ENCODE measurements around the gene SULT4A1. TPM values are rescaled to one million over a fixed set of nuclear protein-coding genes. Genes with fewer than 3 reads are reported as not detected.

SULT4A1 gene
- total RNA-seq, 2 donors from 2014 or later, result 0.26 TPM; not detected in 1

- H3K9me3 ChIP-seq, result no peaks in the 10 kb centered on the region
- H3K36me3 ChIP-seq (replicated peaks in 1 of 2; ENCODE audit: insufficient read depth in 1 of 2, low read depth in 2 of 2), result no peaks in the 10 kb centered on the region
- H3K27me3 ChIP-seq, result peaks cover 0 to 3% of the 10 kb centered on the region in 2 donors
- TF ChIP-seq CTCF (IDR thresholded peaks at IDR 0.05) (no peak), POLR2A (IDR thresholded peaks at IDR 0.05) (no peak)
- WGBS, 2 donors, result 31 to 37% methylated on average over 7 to 11 of the region's 11 CpGs
- intact Hi-C loops (cut with DNase I), result no loop called here
- no peak overlapping the region for H3K27ac ChIP-seq
- ATAC-seq, result no peak
- H3K4me1 ChIP-seq, result peaks cover 6% of the 10 kb centered on the region
- DNase-seq, result no peak
- no peak overlapping the region for H3K4me3 ChIP-seq
These were observed 33.8 kb upstream of the SULT4A1 start for GRCh38 chr22:43895986-43896645.

- Histone ChIP-seq H3K36me3 (replicated peaks in 1 of 2; ENCODE audit: insufficient read depth in 1 of 2, low read depth in 2 of 2) (no peaks in the 10 kb centered on the region), H3K4me1 (peaks cover 9% of the 10 kb centered on the region), H3K9me3 (no peaks in the 10 kb centered on the region), H3K27ac (no peak overlapping the region), H3K27me3 (peaks cover 0 to 16% of the 10 kb centered on the region in 2 donors), H3K4me3 (no peak overlapping the region)
- intact Hi-C loops (cut with DNase I), result no loop called here
- WGBS, 2 donors, result 64 to 66% methylated on average over 4 to 5 of the region's 5 CpGs
- ATAC-seq (no peak), DNase-seq (no peak)
- TF ChIP-seq CTCF (IDR thresholded peaks at IDR 0.05) (no peak), POLR2A (IDR thresholded peaks at IDR 0.05) (no peak)
These were observed 31.8 kb upstream of the SULT4A1 start for GRCh38 chr22:43894122-43894521.

GRCh38 chr22:43893266-43893665, 31.0 kb upstream of the SULT4A1 start:
- intact Hi-C loops (cut with DNase I), result no loop called here
- Histone ChIP-seq H3K27ac (no peak overlapping the region), H3K4me1 (peaks cover 9% of the 10 kb centered on the region), H3K36me3 (replicated peaks in 1 of 2; ENCODE audit: insufficient read depth in 1 of 2, low read depth in 2 of 2) (no peaks in the 10 kb centered on the region), H3K9me3 (no peaks in the 10 kb centered on the region), H3K27me3 (peaks cover 0 to 16% of the 10 kb centered on the region in 2 donors), H3K4me3 (no peak overlapping the region)
- WGBS, 2 donors, result 33 to 52% methylated on average over 1 to 5 of the region's 5 CpGs
- DNase-seq, result no peak
- ATAC-seq, result no peak
- no peak for TF ChIP-seq CTCF (IDR thresholded peaks at IDR 0.05)

GRCh38 chr22:43892183-43892894, 30.0 kb upstream of the SULT4A1 start:
- Histone ChIP-seq H3K4me3 (no peak overlapping the region), H3K9me3 (no peaks in the 10 kb centered on the region), H3K27me3 (peaks cover 0 to 16% of the 10 kb centered on the region in 2 donors), H3K4me1 (peaks cover 9% of the 10 kb centered on the region), H3K27ac (no peak overlapping the region), H3K36me3 (replicated peaks in 1 of 2; ENCODE audit: insufficient read depth in 1 of 2, low read depth in 2 of 2) (no peaks in the 10 kb centered on the region)
- 18 to 31% methylated on average over 9 to 15 of the region's 15 CpGs for WGBS, 2 donors
- DNase-seq (no peak), ATAC-seq (no peak)
- intact Hi-C loops (cut with DNase I), result no loop called here
- TF ChIP-seq POLR2A (IDR thresholded peaks at IDR 0.05), result no peak
- no peak for TF ChIP-seq CTCF (IDR thresholded peaks at IDR 0.05)

Measured in body of pancreas (tissue), 4 donors.